Measurements from ENCODE around the gene ENC1.

The ENC1 gene

DNA sequence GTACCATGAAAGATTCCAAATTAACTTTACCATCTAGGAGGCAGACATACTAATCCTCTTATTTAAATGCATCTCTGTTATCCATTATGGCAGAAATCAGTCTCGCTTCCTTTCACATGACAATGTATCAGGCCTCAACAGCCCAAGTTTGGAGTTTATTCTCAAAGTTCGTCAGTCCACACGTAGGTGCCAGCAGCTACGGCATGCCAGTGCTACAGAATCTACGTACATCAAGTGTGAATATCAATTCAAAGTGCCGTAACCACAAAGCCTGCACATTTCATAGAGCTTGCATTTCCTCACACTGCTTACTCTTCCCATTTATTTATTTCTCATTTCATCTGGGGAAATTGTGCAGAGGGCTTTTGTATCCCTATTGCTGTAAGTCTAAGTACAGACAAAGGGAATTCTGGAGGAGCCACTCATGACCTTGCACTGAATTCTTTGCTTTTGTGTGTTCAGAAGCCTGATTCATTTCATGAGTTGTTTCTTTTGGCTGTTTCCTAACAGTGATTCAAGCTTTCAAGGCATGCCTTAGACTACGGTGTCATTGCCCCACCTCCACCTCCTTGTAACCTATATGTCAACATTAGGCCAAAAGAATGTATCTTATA, 10.0 kb downstream of the ENC1 start:
- TF ChIP-seq, protein P1, sequence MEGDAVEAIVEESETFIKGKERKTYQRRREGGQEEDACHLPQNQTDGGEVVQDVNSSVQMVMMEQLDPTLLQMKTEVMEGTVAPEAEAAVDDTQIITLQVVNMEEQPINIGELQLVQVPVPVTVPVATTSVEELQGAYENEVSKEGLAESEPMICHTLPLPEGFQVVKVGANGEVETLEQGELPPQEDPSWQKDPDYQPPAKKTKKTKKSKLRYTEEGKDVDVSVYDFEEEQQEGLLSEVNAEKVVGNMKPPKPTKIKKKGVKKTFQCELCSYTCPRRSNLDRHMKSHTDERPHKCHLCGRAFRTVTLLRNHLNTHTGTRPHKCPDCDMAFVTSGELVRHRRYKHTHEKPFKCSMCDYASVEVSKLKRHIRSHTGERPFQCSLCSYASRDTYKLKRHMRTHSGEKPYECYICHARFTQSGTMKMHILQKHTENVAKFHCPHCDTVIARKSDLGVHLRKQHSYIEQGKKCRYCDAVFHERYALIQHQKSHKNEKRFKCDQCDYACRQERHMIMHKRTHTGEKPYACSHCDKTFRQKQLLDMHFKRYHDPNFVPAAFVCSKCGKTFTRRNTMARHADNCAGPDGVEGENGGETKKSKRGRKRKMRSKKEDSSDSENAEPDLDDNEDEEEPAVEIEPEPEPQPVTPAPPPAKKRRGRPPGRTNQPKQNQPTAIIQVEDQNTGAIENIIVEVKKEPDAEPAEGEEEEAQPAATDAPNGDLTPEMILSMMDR (IDR thresholded peaks at IDR 0.05; ENCODE audit: insufficient read depth, missing control alignments), result no peak
- FAIRE-seq (peak; percentile 84), DNase-seq (ENCODE audit: insufficient read length, low spot score) (no peak)

DNA sequence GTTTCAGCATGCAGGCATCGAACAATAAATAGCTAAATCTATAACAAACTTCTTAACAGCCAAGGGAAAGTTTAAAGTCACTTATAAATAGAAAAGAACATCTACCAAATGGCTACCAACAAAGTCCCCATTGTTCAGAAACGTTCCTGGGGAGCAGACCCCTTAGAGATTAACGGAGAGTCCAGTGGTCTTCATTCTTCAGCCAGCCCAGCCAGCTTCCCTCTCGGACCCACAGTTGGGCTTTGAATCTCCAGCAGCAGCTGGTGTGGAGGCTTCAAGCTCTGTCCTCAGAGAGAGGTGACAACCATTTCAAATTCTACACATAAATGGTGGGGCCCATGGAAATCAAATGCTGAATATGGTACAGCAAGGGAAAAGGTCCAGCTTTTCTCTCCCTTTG, 11.2 kb downstream of the ENC1 start:
- DNase-seq (ENCODE audit: insufficient read length, low spot score) (no peak), FAIRE-seq (no peak)
- TF ChIP-seq, protein P1 (IDR thresholded peaks at IDR 0.05; ENCODE audit: insufficient read depth, missing control alignments), result no peak

DNA sequence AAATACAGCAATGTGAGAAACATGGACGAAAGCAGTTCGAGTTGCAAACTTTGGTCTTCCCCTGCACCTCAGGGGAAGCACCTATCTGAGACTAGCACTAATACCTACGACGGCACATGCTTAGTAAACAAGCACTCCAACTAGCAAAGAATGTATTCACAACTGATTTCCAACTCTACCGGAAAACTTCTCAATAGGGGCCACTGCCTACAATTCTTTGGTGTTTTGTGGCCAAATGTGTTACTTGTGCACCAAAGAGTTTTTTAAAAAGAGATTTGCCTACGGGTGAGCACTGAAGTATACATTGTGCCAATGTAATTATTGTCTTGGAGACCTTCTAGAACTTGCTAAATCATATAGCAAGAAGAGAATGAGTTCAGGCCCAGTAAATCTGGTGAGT, 12.2 kb downstream of the ENC1 start:
- TF ChIP-seq, protein P1 (IDR thresholded peaks at IDR 0.05; ENCODE audit: insufficient read depth, missing control alignments), result no peak
- DNase-seq (ENCODE audit: insufficient read length, low spot score), result no peak
- no peak for FAIRE-seq

DNA sequence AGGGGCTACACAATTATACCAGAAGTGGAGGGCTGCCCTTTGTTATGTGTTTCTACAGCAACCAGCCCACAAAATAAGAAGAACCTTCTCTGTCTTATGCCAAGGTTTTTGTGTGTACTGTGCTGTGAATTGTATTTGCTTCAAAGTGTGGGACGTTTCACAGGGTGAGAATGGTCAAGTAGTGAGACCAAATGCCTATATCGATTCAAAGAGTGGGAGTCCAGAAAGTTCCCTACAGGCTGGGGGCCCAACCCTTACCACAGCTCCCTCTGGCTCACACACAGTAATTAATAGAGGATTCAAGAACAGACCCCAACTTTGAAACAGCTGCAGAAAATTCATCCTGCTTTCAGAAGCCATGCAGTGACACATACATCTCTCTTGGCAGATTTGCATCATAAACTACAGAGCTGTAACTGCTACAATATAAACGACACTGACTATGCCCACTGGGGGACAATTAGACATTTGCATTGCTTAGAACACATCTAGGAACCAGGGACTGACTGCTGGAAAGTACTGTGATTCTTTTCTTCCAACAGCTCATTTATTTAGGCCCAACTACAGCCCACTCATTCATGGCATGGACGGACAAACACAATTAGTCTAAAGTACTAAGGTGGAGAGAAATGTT, 12.8 kb downstream of the ENC1 start:
- DNase-seq (ENCODE audit: insufficient read length, low spot score) (no peak), FAIRE-seq (no peak)
- TF ChIP-seq, protein P1 (IDR thresholded peaks at IDR 0.05; ENCODE audit: insufficient read depth, missing control alignments), result no peak

DNA sequence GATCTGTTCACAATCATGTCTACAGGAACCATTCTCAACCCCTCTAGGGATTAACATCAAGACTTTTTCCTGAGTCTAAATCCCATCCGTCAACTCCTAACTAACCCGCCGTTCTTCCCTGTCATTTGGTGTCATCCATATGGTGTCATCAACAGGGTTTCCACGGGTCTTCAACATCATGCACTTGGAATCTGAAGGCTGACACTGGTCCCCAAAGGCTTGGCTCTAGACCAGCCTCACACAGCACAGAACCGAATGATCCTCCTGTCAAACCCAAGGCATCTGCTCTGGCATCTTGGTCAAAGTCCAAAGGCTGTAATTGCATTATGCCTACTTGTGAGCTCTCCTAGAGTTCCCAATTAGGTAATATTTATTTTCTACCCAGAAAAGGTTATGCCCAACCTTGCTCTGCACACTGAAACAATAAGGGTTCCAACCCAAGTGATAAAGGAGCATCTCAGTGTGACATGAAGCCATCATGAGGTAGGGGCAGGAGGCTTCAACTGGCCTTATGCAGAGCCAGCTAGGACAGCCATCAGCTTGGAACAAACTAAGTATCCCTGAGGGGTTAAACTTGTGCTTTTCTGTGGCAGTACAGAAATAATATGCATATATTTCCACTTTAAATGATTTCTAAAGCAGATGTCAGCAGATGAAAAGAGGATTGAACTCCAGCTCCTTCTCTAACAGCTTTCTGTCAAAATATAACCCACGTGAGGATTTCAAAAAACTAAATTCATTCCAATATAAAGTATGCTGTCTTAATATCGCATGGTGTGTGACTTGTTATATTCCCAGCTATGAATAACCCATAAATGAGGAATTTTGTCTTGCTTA, 13.9 kb downstream of the ENC1 start:
- TF ChIP-seq, protein P1 (IDR thresholded peaks at IDR 0.05; ENCODE audit: insufficient read depth, missing control alignments), result no peak
- no peak for FAIRE-seq
- DNase-seq (ENCODE audit: insufficient read length, low spot score), result no peak

DNA sequence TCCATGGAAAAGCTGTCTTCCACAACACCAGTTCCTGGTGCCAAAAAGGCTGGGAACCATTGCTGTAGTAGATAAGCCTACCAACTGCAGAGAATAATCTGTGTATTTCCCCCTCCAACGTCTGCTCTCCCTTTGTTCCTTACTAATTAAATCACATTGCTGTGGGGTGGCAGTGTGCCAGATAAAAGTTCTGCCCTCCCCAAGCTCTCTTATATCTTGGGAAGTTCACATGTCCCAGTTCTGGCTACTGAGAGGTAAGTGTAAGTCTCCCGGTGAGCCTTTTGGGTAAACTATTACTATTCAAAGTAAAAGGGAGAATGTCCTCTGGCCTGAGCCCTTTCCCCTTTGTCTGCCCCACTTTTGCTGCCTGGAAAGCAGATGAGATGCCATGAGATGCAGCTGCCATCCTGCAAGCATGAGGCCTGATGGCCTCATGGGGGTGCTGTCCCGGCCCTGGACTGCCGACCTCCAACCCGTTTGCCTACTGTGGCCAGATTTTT, 14.7 kb downstream of the ENC1 start:
- no peak for DNase-seq (ENCODE audit: insufficient read length, low spot score)
- TF ChIP-seq, protein P1 (IDR thresholded peaks at IDR 0.05; ENCODE audit: insufficient read depth, missing control alignments), result peak; percentile 30
- FAIRE-seq, result no peak

Data from D721Med (cell line).